HCEC 1CT (cell line): ENCODE measurements around the gene IL6.
"Not testable (repeated sequence)": the region's sequence is repeated elsewhere in the genome, so short reads cannot be mapped to it uniquely, and the experiment has no call there.

Experiments used
- DNase-seq: peaks from one replicate; pipeline ENCODE4 v3.0.0-alpha.2; 2017

The IL6 gene

DNA sequence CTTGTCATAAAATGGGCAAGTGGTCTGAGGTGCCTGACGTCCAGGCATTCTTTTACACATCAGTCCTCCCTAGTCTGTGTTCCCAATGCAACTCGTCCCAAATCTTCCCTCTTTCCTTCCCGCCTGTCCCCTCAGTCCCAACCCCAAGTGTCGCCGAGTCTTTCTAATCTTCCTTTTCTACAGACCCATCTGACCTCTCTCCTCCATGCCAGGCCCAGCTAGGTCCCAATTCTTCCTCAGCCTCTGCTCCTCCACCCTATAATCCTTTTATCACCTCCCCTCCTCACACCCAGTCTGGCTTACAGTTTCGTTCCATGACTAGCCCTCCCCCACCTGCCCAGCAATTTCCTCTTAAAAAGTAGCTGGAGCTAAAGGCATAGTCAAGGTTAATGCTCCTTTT lies 22.3 kb upstream of the IL6 start:
- not testable (repeated sequence) for DNase-seq

DNA sequence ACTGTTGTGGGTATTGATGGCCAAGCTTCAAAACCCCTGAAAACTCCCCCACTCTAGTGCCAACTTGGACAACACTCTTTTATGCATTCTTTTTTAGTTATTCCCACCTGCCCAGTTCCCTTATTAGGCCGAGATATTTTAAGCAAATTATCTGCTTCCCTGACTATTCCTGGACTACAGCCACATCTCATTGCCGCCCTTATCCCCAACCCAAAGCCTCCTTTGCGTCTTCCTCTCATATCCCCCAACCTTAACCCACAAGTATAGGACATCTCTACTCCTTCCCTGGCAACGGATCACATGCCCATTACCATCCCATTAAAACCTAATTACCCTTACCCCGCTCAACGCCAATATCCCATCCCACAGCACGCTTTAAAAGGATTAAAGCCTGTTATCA lies 21.1 kb upstream of the IL6 start:
- DNase-seq: not testable (repeated sequence)

DNA sequence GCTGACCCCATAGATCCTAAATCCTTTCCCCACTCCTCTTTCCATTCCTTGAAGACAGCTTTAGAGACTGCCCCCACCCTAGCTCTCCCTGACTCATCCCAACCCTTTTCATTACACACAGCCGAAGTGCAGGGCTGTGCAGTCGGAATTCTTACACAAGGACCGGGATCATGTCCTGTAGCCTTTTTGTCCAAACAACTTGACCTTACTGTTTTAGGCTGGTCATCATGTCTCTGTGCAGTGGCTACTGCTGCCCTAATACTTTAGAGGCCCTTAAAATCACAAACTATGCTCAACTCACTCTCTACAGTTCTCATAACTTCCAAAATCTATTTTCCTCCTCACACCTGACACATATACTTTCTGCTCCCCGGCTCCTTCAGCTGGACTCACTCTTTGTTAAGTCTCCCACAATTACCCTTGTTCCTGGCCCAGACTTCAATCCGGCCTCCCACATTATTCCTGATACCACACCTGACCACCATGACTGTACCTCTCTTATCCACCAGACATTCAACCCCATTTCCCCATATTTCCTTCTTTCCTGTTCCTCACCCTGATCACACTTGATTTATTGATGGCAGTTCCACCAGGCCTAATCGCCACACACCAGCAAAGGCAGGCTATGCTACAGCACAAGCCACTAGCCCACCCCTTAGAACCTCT lies 19.8 kb upstream of the IL6 start:
- not testable (repeated sequence) for DNase-seq

DNA sequence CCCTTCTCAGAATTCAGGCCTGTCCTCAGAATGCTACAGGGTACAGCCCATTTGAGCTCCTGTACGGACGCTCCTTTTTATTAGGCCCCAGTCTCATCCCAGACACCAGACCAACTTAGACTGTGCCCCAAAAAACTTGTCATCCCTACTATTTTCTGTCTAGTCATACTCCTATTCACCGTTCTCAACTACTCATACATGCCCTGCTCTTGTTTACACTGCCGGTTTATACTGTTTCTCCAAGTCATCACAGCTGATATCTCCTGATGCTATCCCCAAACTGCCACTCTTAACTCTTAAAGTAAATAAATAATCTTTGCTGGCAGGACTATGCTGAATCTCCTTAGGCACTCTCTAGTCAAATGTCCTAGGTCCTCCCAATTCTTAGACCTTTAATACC lies 18.8 kb upstream of the IL6 start:
- not testable (repeated sequence) for DNase-seq

DNA sequence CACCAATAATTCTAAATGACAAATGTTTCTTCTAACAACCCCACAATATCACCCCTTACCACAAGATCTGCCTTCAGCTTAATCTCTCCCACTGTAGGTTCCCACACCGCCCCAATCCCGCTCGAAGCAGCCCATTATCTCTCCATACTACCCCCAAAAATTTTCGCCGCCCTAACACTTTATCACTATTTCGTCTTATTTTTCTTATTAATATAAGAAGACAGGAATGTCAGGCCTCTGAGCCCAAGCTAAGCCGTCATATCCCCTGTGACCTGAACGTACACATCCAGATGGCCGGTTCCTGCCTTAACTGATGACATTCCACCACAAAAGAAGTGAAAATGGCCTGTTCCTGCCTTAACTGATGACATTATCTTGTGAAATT lies 18.3 kb upstream of the IL6 start:
- not testable (repeated sequence) for DNase-seq

DNA sequence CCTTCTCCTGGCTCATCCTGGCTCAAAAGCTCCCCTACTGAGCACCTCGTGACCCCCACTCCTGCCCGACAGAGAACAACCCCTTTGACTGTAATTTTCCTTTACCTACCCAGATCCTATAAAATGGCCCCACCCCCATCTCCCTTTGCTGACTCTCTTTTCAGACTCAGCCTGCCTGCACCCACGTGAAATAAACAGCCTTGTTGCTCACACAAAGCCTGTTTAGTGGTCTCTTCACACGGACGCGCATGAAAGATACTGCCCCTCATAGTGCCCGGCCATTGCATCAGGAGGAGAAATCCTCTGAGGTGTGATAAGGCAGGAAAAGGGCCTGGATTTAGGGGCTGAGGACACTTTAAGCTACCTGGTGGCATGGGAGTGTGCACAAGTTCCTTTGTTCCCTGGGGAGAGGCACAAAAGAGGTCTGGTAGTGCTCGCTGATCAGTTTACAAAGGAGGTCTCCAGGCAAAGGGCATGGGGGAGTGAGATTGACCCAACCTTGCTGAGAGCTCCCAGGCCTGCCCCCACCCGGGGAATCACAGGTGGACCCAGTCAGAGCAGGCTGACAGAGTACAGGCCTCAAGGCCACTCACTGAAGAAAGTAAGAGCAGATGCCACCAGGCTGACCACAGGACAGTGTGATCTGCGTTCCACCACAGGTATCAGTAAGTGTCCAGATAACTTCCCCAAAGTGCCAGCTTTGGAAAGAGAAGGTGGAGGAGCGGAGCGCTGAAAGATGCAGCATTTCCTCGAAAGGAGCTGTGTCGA lies 17.8 kb upstream of the IL6 start:
- not testable (repeated sequence) for DNase-seq

DNA sequence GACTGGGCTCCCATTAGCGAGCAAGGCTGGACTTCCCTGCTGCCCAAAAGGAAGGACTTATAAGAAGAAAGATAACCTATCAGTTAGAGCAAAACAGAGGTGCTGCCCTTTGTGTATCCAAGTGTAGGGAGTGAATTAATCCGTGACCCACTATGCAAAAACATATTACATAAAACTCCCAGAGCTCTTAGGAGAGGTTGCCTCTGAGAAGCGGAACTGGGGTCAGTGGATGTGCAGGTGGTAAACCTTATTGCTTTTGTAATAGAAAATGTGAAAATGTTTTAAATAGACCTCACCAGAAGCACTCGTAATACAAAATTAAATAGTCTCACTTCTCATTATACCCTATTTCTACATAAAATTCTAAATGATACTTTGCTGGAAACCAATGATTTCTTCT lies 17.1 kb upstream of the IL6 start:
- DNase-seq: no peak

DNA sequence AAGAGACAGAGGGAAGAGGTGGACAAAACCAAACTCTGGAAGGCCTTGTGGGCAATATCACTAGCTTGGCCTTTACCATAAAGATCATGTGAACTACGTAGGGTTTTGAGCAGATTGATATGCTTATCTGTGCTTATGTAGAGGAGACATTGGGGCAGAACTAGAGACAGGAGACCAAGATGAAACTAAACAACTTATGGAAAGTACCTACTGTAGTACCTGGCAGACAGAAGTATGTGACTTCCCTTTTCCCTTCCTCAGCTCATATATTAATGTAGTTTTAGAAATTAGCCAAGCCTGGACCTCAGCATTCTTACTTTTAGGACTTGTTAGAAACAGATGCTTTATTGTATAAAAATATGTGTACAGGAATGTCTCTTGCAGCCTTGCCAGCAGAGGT lies 14.0 kb upstream of the IL6 start:
- DNase-seq: no peak

DNA sequence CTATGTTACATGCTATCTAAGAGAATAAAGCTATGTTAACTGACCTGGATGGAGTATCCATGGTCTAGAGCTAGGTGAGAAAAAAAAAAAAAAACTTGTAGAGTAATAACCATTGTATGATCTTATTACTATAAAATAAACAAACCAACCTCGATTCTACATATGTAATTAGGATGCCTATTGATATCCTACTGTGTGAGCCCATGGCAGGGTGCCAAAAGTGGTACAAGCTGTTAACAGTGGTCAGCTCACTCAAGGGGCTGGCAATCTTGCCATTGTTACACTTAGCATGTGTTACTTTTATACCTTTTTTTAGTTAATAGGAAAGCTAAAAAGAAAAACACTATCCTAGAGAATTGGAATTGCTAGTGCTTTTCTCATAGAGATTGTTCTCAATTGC lies 13.5 kb upstream of the IL6 start:
- DNase-seq: no peak

DNA sequence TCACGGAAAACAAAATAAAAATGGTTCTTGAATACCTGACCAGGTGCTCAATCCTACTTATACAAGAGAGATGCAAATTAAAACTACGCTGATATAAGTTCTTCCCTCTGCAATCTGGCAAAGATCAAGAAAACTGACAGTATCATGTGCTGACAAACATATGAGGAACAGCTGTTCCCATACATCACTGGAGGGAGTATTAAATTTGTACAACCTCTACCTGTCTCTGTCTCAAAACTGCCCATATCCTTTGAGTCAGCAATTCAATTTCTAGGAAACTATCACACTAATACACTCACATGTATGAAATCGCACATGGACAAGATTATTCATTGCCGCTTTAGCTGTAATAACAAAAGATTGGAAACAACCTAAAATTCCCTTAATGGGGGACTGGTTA lies 11.0 kb upstream of the IL6 start:
- no peak for DNase-seq

DNA sequence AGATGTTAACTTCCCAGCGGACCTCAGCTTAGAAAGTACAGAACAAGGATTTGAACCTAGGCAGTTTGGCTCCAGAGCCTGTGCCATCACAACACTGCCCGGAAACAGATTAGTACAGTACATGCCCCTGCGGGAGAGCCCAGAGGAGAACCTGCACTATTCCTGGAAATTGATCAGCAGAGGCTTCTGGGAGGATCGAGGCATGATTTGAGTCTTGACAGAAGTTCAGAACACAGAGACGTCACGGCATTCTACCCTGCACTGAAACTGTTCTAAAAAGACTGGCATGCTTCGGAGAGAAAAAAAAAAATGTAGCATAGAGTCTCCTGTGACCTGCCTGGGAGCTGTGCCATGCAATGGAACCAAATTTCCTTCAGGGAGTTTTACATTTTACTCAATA lies 9.2 kb upstream of the IL6 start:
- no peak for DNase-seq

DNA sequence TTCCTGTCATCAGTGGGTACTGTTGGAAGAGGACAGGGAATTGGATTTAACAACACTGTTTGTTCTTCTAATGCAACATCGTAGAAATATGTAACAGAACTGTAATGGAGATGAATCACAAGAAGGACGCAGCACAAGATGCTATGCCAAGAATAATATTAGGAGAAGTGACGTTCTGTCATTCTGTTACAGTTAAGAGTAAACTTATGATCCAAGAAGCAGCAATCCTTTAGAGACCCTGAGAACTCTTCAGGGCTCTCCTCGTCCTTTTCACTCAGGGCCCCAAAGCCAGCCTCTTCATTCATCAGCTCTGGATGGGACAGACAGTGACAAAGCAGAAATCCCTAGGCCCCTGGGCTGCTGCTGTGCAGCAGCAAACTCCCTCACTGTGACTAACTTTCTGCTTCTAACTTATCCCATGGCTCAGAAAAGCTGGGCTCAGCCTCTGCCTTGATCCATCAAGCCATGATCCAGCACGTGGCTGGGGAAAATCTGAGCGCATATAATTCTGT lies 8.7 kb upstream of the IL6 start:
- peak; percentile 93 for DNase-seq

DNA sequence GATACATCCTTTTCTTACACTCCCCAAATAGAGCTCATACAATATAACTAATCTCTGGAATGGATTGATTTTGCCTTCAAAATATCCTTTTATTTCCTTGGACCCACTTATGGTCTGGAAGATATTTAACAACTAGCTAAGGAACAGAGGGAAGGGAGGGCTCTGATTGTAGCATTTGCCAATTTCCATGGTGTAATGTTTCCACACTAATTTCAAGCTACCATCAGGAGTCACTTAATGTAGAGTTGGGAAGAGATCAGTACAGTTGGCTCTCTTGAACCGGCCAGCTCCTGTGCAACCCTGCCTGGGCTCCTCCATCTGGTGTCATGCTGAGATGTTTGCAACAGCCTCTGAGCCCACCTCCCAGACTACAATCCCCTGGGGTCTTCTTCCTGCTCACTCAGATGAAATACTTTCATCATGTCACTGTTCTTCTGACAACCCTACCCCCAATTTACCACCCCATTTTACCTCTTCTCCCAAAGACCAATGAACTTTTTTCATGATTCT lies 8.0 kb upstream of the IL6 start:
- DNase-seq: no peak

DNA sequence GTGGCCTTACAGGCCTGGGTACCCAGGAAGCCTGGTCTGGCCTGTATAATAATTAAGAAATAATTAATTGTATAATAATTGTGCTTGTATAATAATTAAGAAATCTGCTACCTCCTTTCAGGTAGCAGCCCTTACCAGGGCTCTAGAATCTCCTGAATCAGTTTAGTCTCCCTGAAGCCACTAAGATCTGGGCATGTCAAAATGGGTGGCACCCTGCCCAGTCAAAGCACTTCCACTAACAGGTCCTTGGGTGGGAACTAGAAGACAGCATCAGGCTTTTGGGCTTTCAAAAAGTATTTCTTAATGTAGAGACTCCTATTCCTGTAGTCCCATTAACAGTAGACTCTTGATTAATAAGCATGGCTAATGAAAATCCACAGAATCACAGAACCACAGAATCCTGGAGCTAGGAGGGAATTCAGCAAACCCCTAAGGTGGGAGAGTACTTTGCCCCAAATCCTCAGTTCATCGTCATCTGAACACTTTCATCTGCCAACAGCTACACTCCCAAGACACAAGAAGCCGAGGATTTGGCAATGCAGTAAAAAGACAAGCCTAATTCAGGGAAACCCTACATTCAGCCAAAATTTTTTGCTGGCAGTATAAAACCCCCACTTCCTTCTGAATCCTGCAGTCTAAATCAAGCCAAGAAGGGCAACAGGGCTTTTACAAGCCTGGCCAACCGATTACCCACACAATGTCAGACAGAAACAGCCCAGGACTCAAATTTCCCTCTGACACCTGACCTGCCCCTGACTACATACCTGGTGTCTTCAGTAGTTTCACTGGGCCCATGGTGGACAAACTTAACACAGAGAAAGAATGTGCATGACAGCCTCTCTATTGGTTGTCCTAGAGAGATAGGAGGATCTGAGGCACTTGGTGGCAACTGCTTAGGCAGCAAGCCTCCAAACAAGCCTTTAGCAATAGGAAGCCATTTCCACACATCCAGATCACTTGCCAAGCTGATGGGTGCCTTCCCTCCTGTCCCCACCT lies 5.9 kb upstream of the IL6 start:
- no peak for DNase-seq

DNA sequence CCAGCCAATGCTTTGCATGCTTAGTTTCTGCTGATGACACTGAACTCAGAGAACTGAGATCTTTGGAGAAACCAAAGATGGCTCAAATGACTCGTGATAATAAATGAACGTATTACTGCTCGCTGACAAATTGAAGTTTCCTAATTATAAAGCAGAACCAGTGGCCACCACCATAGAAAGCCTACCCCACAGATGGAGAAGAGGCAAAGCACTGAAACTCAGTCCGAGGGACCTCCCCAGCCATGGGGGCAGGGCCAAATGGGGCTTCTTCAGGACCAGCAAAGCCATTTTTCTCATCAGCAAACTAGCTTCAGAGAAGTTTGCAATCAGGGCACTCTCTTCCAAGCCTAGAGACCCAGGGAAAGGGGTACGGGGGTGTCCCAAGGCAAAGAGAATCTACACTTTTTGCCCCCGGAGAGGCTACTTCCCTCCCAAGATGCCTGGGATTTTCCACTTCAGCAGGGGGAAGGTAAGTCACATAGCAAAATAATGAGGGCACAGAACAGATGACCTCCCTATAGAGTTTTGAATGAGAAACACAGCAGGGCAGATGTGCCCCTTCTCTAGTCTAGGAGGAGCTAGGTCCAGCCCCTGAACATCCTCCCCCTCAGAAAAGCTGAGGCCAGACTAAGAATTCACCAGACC lies 4.3 kb upstream of the IL6 start:
- DNase-seq: no peak

DNA sequence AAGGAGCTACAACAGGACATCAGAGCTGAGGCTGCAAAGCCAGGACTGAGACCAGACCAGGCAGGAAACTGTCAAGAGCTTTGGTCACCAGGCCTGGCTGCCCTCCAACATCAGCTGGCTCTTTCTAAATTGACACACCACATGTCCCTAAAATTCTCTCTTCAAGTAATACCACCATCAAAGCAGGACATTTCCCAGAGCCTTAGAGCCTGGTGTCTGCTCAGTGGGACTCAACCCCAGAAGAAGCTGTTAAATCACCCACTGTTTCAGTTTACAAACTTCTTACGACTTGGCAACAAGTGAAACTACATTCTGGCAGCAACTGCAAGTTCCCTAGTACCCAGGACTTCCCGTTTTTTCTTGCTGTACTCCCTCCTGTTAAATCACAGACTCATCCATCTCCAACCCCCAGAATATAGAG lies 3.8 kb upstream of the IL6 start:
- DNase-seq: peak; percentile 19

DNA sequence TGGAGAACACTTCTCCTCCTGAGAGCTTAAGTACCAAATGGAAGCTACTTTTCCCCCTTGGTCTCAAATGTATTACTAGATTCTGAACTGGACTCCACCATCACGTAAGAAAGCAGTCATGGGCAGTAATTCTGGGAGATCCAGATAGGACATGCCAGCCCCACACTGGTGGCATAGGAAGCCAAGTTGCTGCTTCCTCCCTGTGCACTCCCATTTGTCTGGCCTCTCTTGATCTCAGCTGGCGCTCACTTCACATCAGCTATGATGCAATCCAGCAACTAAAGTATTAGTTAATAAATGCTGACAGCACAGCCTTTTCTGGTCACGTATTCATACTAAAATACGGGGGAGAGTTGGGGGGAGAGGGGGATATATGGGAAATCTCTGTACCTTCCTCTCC lies 3.4 kb upstream of the IL6 start:
- DNase-seq: peak; percentile 22

DNA sequence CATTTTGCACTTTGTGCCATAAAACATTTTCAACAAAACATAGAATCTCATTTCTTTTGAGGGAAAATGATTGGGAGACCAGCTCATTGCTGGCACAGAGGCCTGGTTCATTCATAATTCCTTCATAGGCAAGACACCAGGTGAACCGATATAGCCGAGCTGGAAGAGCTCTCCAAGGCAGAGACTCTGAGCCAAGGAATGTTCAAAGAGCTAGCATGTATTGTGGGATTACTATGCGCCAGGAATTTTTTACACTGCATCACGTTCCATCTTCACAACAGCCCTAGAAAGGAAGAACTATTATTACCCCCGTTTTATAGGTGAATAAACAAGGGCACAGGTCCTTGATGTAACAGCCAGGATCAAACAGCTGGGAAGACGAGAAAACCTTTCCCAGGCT lies 2.1 kb upstream of the IL6 start:
- no peak for DNase-seq

DNA sequence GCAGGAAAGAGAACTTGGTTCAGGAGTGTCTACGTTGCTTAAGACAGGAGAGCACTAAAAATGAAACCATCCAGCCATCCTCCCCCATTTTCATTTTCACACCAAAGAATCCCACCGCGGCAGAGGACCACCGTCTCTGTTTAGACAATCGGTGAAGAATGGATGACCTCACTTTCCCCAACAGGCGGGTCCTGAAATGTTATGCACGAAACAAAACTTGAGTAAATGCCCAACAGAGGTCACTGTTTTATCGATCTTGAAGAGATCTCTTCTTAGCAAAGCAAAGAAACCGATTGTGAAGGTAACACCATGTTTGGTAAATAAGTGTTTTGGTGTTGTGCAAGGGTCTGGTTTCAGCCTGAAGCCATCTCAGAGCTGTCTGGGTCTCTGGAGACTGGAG lies 1.4 kb upstream of the IL6 start:
- DNase-seq: no peak

DNA sequence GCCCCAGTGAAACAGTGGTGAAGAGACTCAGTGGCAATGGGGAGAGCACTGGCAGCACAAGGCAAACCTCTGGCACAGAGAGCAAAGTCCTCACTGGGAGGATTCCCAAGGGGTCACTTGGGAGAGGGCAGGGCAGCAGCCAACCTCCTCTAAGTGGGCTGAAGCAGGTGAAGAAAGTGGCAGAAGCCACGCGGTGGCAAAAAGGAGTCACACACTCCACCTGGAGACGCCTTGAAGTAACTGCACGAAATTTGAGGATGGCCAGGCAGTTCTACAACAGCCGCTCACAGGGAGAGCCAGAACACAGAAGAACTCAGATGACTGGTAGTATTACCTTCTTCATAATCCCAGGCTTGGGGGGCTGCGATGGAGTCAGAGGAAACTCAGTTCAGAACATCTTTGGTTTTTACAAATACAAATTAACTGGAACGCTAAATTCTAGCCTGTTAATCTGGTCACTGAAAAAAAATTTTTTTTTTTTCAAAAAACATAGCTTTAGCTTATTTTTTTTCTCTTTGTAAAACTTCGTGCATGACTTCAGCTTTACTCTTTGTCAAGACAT lies 574 bp upstream of the IL6 start:
- peak; percentile 85 for DNase-seq

DNA sequence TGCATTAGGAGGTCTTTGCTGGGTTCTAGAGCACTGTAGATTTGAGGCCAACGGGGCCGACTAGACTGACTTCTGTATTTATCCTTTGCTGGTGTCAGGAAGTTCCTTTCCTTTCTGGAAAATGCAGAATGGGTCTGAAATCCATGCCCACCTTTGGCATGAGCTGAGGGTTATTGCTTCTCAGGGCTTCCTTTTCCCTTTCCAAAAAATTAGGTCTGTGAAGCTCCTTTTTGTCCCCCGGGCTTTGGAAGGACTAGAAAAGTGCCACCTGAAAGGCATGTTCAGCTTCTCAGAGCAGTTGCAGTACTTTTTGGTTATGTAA lies 675 bp downstream of the IL6 start:
- DNase-seq: no peak

DNA sequence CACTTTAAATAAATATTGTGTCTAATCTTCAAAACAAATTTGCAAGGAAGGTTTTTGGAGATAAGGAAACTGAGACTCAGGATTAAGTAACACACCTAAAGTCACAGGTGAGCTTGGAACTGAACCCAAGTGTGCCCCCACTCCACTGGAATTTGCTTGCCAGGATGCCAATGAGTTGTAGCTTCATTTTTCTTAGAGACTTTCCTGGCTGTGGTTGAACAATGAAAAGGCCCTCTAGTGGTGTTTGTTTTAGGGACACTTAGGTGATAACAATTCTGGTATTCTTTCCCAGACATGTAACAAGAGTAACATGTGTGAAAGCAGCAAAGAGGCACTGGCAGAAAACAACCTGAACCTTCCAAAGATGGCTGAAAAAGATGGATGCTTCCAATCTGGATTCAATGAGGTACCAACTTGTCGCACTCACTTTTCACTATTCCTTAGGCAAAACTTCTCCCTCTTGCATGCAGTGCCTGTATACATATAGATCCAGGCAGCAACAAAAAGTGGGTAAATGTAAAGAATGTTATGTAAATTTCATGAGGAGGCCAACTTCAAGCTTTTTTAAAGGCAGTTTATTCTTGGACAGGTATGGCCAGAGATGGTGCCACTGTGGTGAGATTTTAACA lies 1.5 kb downstream of the IL6 start:
- DNase-seq: peak; percentile 75
